HCT116 (cell line): Measurements from ENCODE around the gene MRPS2. TPM values are rescaled to one million over a fixed set of nuclear protein-coding genes. Genes with fewer than 3 reads are reported as not detected.

Experiments
- ATAC-seq: fragments of 200-7000 bp; cut with Tn5 transposase; 2 replicates; pipeline ENCODE4 v1.9.1; 2020; ENCODE audit warnings: mild to moderate bottlenecking, moderate library complexity
- BruUV-seq: library from RNA; stranded (reverse); fragments of 400-500 nt; replicated peaks from 2 replicates; lab custom pipeline; 2021; lab: Mats Ljungman, UMichigan
- CTCF ChIA-PET: fragments of 300-600 bp; sonication (Branson Sonifier 250); formaldehyde crosslinking; loops from one replicate; lab custom pipeline; 2021; ENCODE audit warnings: antibody characterized with exemption; lab: Charles Lee
- POLR2A ChIA-PET: fragments of 300-600, 350-600 bp; sonication (Branson Sonifier 250); formaldehyde crosslinking; loops from one replicate; lab custom pipeline; 2021; ENCODE audit warnings: antibody characterized with exemption; lab: Charles Lee
- RAD21 ChIA-PET, 2 experiments: fragments of 300-600 bp; sonication (Branson Sonifier 250); formaldehyde crosslinking; loops; one replicate each; lab custom pipeline; 2023; ENCODE audit warnings: low total read pairs in 2 of 2; ENCODE audit not compliant: uncharacterized antibody in 2 of 2, unreplicated experiment in 2 of 2, low non-redundant PET in 1 of 2; lab: Charles Lee
- DNase-seq: peaks from one replicate; pipeline ENCODE4 v3.0.0-alpha.2; 2010; ENCODE audit warnings: low read depth, low spot score
- H2AFZ ChIP-seq: fragments of 200-600 bp; shearing (Covaris generic), sonication (generic); 2 replicates; pipeline ENCODE4 v1.6.1; 2017; ENCODE audit warnings: low read depth, mixed run types, mixed read lengths, antibody characterized with exemption, low read length; ENCODE audit not compliant: poor library complexity, severe bottlenecking
- H3K27ac ChIP-seq: 2 replicates; pipeline ENCODE4 v1.5.1; 2012; ENCODE audit warnings: low read depth, low read length
- H3K27me3 ChIP-seq: fragments of 200-600 bp; sonication (generic); 2 replicates; pipeline ENCODE4 v1.6.1; 2016; ENCODE audit warnings: mixed run types, low read length, mixed read lengths; ENCODE audit not compliant: insufficient read depth
- H3K36me3 ChIP-seq, 2 experiments: fragments of 200-500 bp in 1 of 2; fragments of 200-600 bp in 1 of 2; sonication (Bioruptor generic) in 1 of 2; sonication (generic) in 1 of 2; 2 replicates each; pipeline versions ENCODE4 v1.5.1 to v1.6.1; 2014 to 2016; ENCODE audit warnings: low read length in 2 of 2, inconsistent platforms in 1 of 2, mixed read lengths in 1 of 2, mixed run types in 1 of 2; ENCODE audit not compliant: insufficient read depth in 2 of 2, control insufficient read depth in 1 of 2
- H3K4me1 ChIP-seq, 2 experiments: fragments of 200-600 bp in 1 of 2; sonication (generic) in 1 of 2; 2 replicates each; pipeline versions ENCODE4 v1.5.1 to v1.6.1; 2012 to 2017; ENCODE audit warnings: low read length in 2 of 2, inconsistent platforms in 1 of 2, mild to moderate bottlenecking in 1 of 2, mixed read lengths in 1 of 2, mixed run types in 1 of 2, moderate library complexity in 1 of 2; ENCODE audit not compliant: insufficient read depth in 2 of 2, control insufficient read depth in 1 of 2
- H3K4me2 ChIP-seq: fragments of 200-600 bp; sonication (generic); 2 replicates; pipeline ENCODE4 v1.6.1; 2017; ENCODE audit warnings: mixed run types, low read length, mixed read lengths
- H3K4me3 ChIP-seq, 2 experiments: fragments of 200-600 bp in 1 of 2; sonication (generic) in 1 of 2; replicated peaks in 1 of 2; 2 replicates each; pipeline ENCODE4 v1.5.1; 2011 to 2016; ENCODE audit warnings: low read length in 2 of 2, control low read depth in 1 of 2, low read depth in 1 of 2, mild to moderate bottlenecking in 1 of 2, mixed read lengths in 1 of 2, mixed run types in 1 of 2
- H3K79me2 ChIP-seq: fragments of 200-600 bp; sonication (generic); 2 replicates; pipeline ENCODE4 v1.6.1; 2017; ENCODE audit warnings: mild to moderate bottlenecking, mixed run types, low read length, moderate library complexity, mixed read lengths; ENCODE audit not compliant: insufficient read depth
- H3K9ac ChIP-seq: fragments of 200-600 bp; sonication (generic); 2 replicates; pipeline ENCODE4 v1.6.1; 2016; ENCODE audit warnings: low read length, mixed read lengths
- H3K9me2 ChIP-seq: fragments of 200-600 bp; sonication (generic), shearing (Covaris generic); 2 replicates; pipeline ENCODE4 v1.6.1; 2017; ENCODE audit warnings: mixed run types, mild to moderate bottlenecking, moderate library complexity; ENCODE audit not compliant: insufficient read depth
- H3K9me3 ChIP-seq, 2 experiments: fragments of 200-500 bp in 1 of 2; fragments of 200-600 bp in 1 of 2; sonication (Bioruptor generic) in 1 of 2; sonication (generic) in 1 of 2; 2 replicates each; pipeline ENCODE4 v1.6.1; 2014 to 2017; ENCODE audit warnings: low read length in 2 of 2, mixed read lengths in 2 of 2, inconsistent platforms in 1 of 2, low read depth in 1 of 2, mild to moderate bottlenecking in 1 of 2, mixed run types in 1 of 2, moderate library complexity in 1 of 2; ENCODE audit not compliant: control insufficient read depth in 1 of 2, insufficient read depth in 1 of 2
- H4K20me1 ChIP-seq: fragments of 200-600 bp; sonication (generic), shearing (Covaris generic); 2 replicates; pipeline ENCODE4 v1.6.1; 2017; ENCODE audit warnings: mixed run types, mild to moderate bottlenecking, moderate library complexity; ENCODE audit not compliant: insufficient read depth
- ATF3 ChIP-seq: IDR thresholded peaks from 2 replicates; pipeline ENCODE4 v1.6.1; 2012
- CBX3 ChIP-seq: IDR thresholded peaks from 2 replicates; pipeline ENCODE4 v1.6.1; 2012; ENCODE audit warnings: low read depth
- CTCF ChIP-seq, 3 experiments: fragments of 200-600 bp in 1 of 3; sonication (generic) in 1 of 3; IDR thresholded peaks in 2 of 3; conservative IDR thresholded peaks in 1 of 3; 2 replicates each; pipeline ENCODE4 v1.5.1; 2012 to 2017; ENCODE audit warnings: low read depth in 2 of 3, low read length in 2 of 3, antibody characterized with exemption in 1 of 3, borderline replicate concordance in 1 of 3, control low read depth in 1 of 3, mild to moderate bottlenecking in 1 of 3, mixed read lengths in 1 of 3, mixed run types in 1 of 3, moderate library complexity in 1 of 3; ENCODE audit not compliant: insufficient read depth in 1 of 3
- ELF1 ChIP-seq: IDR thresholded peaks from 2 replicates; pipeline ENCODE4 v1.6.1; 2012; ENCODE audit warnings: low read depth, borderline replicate concordance
- EZH2 ChIP-seq: fragments of 200-600 bp; sonication (generic); IDR thresholded peaks from 2 replicates; pipeline ENCODE4 v1.6.1; 2017; ENCODE audit warnings: antibody characterized with exemption, mixed run types
- EZH2phosphoT487 ChIP-seq: fragments of 200-600 bp; IDR thresholded peaks from 2 replicates; pipeline ENCODE4 v1.6.1; 2018; ENCODE audit warnings: antibody characterized with exemption, borderline replicate concordance
- JUND ChIP-seq: IDR thresholded peaks from 2 replicates; pipeline ENCODE4 v1.6.1; 2012
- POLR2A ChIP-seq: IDR thresholded peaks from 2 replicates; pipeline ENCODE4 v1.7.0; 2011; ENCODE audit warnings: borderline replicate concordance; ENCODE audit not compliant: insufficient read depth, insufficient read length; ENCODE audit errors: extremely low read depth
- RAD21 ChIP-seq: IDR thresholded peaks from 2 replicates; pipeline ENCODE4 v1.6.1; 2012; ENCODE audit warnings: low read depth, mild to moderate bottlenecking
- SRF ChIP-seq: IDR thresholded peaks from 2 replicates; pipeline ENCODE4 v1.6.1; 2012; ENCODE audit warnings: low read depth
- ZNF274 ChIP-seq: fragments of 200-500 bp; sonication (Bioruptor generic); IDR thresholded peaks from 2 replicates; pipeline ENCODE4 v1.6.1; 2014; ENCODE audit warnings: mild to moderate bottlenecking, low read depth, low read length, inconsistent platforms
- intact Hi-C: fragments of 100-400 bp; cut with micrococcal nuclease; formaldehyde crosslinking; loops from 2 replicates; pipeline ENCODE4 v1.10.0; 2022
- total RNA-seq: library from RNA; stranded (reverse); gene quantifications from one replicate; pipeline ENCODE4 v1.2.1, GENCODE V29; 2021; ENCODE audit not compliant: unreplicated experiment

Gene MRPS2
- total RNA-seq, 1 experiment from 2014 or later: 85.1 TPM

GRCh38 chr9:135551031-135551430, 50.5 kb downstream of the MRPS2 start:
- no peaks in the 10 kb centered on the region for H3K4me1 ChIP-seq
- H3K9me2 ChIP-seq: no peaks in the 10 kb centered on the region
- no peak overlapping the region for H3K9ac ChIP-seq
- no peaks in the 10 kb centered on the region for H3K36me3 ChIP-seq
- H2AFZ ChIP-seq: no peak overlapping the region
- H3K79me2 ChIP-seq: no peaks in the 10 kb centered on the region
- H3K27me3 ChIP-seq: 0 out of 2 replicates have a peak, but pooled peaks cover 2% of the 10 kb centered on the region
- ChIA-PET RAD21 (no interaction called here), CTCF (no interaction called here), POLR2A (no interaction called here)
- TF ChIP-seq EZH2 (no peak), CTCF (IDR thresholded peaks at IDR 0.05 in 2 of 3, conservative IDR thresholded peaks at IDR 0.05 in 1 of 3; ENCODE audit: borderline replicate concordance in 1 of 3, insufficient read depth in 1 of 3, low read depth in 2 of 3, low read length in 2 of 3) (no peak)
- H3K4me3 ChIP-seq: no peak overlapping the region
- no peaks in the 10 kb centered on the region for H4K20me1 ChIP-seq
- BruUV-seq: no TSS peak
- intact Hi-C loops: no loop called here
- no peak overlapping the region for H3K27ac ChIP-seq
- H3K4me2 ChIP-seq: no peak overlapping the region
- no peaks in the 10 kb centered on the region for H3K9me3 ChIP-seq
- DNase-seq (no peak), ATAC-seq (no peak)

GRCh38 chr9:135551456-135551855, 51.0 kb downstream of the MRPS2 start:
- H2AFZ ChIP-seq: no peak overlapping the region
- no peaks in the 10 kb centered on the region for H3K79me2 ChIP-seq
- no peaks in the 10 kb centered on the region for H3K4me1 ChIP-seq
- H3K9me3 ChIP-seq: no peaks in the 10 kb centered on the region
- no TSS peak for BruUV-seq
- ChIA-PET POLR2A (no interaction called here), RAD21 (no interaction called here), CTCF (no interaction called here)
- H3K27me3 ChIP-seq: 0 out of 2 replicates have a peak, but pooled peaks cover 2% of the 10 kb centered on the region
- H3K36me3 ChIP-seq: no peaks in the 10 kb centered on the region
- H4K20me1 ChIP-seq: no peaks in the 10 kb centered on the region
- TF ChIP-seq EZH2: no peak
- no peak for TF ChIP-seq CTCF (IDR thresholded peaks at IDR 0.05 in 2 of 3, conservative IDR thresholded peaks at IDR 0.05 in 1 of 3; ENCODE audit: borderline replicate concordance in 1 of 3, insufficient read depth in 1 of 3, low read depth in 2 of 3, low read length in 2 of 3)
- no peak for TF ChIP-seq SRF
- no peak for TF ChIP-seq RAD21
- TF ChIP-seq CBX3: no peak
- TF ChIP-seq POLR2A: no peak
- no peak for TF ChIP-seq ZNF274
- no peak for TF ChIP-seq ATF3
- TF ChIP-seq JUND: no peak
- no peak for TF ChIP-seq EZH2phosphoT487
- TF ChIP-seq ELF1: no peak
- H3K9ac ChIP-seq: no peak overlapping the region
- intact Hi-C loops: no loop called here
- no peak overlapping the region for H3K27ac ChIP-seq
- H3K9me2 ChIP-seq: no peaks in the 10 kb centered on the region
- ATAC-seq (no peak), DNase-seq (no peak)
- no peak overlapping the region for H3K4me2 ChIP-seq
- no peak overlapping the region for H3K4me3 ChIP-seq
